ENCODE measurements around the gene RNF130. TPM values are rescaled to one million over a fixed set of nuclear protein-coding genes. Genes with fewer than 3 reads are reported as not detected.
A peak's percentile ranks its signal among the peaks of the same experiment; 100 is the strongest.

The RNF130 gene
- total RNA-seq, 1 donor from 2014 or later, result 183 TPM

GRCh38 chr5:180096616-180097015, 25.1 kb upstream of the RNF130 start:
- TF ChIP-seq CTCF (IDR thresholded peaks at IDR 0.05) (no peak), EZH2 (IDR thresholded peaks at IDR 0.05) (no peak), EZH2phosphoT487 (IDR thresholded peaks at IDR 0.05) (no peak)
- Histone ChIP-seq H3K79me2 (ENCODE audit: low read depth) (no peaks in the 10 kb centered on the region), H2AFZ (replicated peaks) (no peak overlapping the region), H3K36me3 (no peaks in the 10 kb centered on the region), H3K27ac (no peak overlapping the region), H4K20me1 (ENCODE audit: low read depth) (no peaks in the 10 kb centered on the region), H3K4me2 (no peak overlapping the region), H3K27me3 (no peaks in the 10 kb centered on the region), H3F3A (ENCODE audit: low read depth) (no peaks in the 10 kb centered on the region), H3K9ac (no peak overlapping the region), H3K4me1 (no peaks in the 10 kb centered on the region), H3K4me3 (no peak overlapping the region), H3K9me3 (ENCODE audit: low read depth) (no peaks in the 10 kb centered on the region)
- Mint-ChIP-seq H3K9me3 (peaks cover 2% of the 10 kb centered on the region), H3K36me3 (no peaks in the 10 kb centered on the region), H3K27me3 (ENCODE audit: insufficient read depth, low read depth) (peaks cover 7% of the 10 kb centered on the region), H3K4me1 (peaks cover 5% of the 10 kb centered on the region), H3K4me3 (no peak overlapping the region), H3K27ac (no peak overlapping the region)
- DNase-seq (ENCODE audit: low spot score), result no peak

- Histone ChIP-seq H4K20me1 (ENCODE audit: low read depth) (no peaks in the 10 kb centered on the region), H3F3A (ENCODE audit: low read depth) (peaks cover 8% of the 10 kb centered on the region), H3K9me3 (ENCODE audit: low read depth) (no peaks in the 10 kb centered on the region), H3K4me3 (no peak overlapping the region), H3K4me2 (no peak overlapping the region), H3K36me3 (no peaks in the 10 kb centered on the region), H3K9ac (no peak overlapping the region), H2AFZ (replicated peaks) (no peak overlapping the region), H3K79me2 (ENCODE audit: low read depth) (no peaks in the 10 kb centered on the region), H3K27ac (no peak overlapping the region), H3K27me3 (no peaks in the 10 kb centered on the region), H3K4me1 (no peaks in the 10 kb centered on the region)
- no peak overlapping the region for H3K4me3 Mint-ChIP-seq
- peak overlapping the region; percentile 72 for H3K27ac Mint-ChIP-seq
- peaks cover 11% of the 10 kb centered on the region for H3K4me1 Mint-ChIP-seq
- no peak for DNase-seq (ENCODE audit: low spot score)
- H3K36me3 Mint-ChIP-seq, result no peaks in the 10 kb centered on the region
- TF ChIP-seq EZH2 (IDR thresholded peaks at IDR 0.05), result no peak
- no peak for TF ChIP-seq CTCF (IDR thresholded peaks at IDR 0.05)
- no peak for TF ChIP-seq EZH2phosphoT487 (IDR thresholded peaks at IDR 0.05)
- peaks cover 2% of the 10 kb centered on the region for H3K9me3 Mint-ChIP-seq
- H3K27me3 Mint-ChIP-seq (ENCODE audit: insufficient read depth, low read depth), result peaks cover 7% of the 10 kb centered on the region
Measured at GRCh38 chr5:180095545-180095944, 24.0 kb upstream of the RNF130 start.

- no peaks in the 10 kb centered on the region for H3K4me1 ChIP-seq
- no peaks in the 10 kb centered on the region for H3K9me3 ChIP-seq (ENCODE audit: low read depth)
- H2AFZ ChIP-seq (replicated peaks), result no peak overlapping the region
- H3K4me1 Mint-ChIP-seq, result peaks cover 15% of the 10 kb centered on the region
- TF ChIP-seq EZH2 (IDR thresholded peaks at IDR 0.05), result no peak
- no peak for TF ChIP-seq CTCF (IDR thresholded peaks at IDR 0.05)
- no peak for TF ChIP-seq EZH2phosphoT487 (IDR thresholded peaks at IDR 0.05)
- H3K27ac ChIP-seq, result no peak overlapping the region
- no peaks in the 10 kb centered on the region for H3K79me2 ChIP-seq (ENCODE audit: low read depth)
- no peak overlapping the region for H3K27ac Mint-ChIP-seq
- H3K4me3 ChIP-seq, result no peak overlapping the region
- peaks cover 23% of the 10 kb centered on the region for H3F3A ChIP-seq (ENCODE audit: low read depth)
- H3K4me3 Mint-ChIP-seq, result no peak overlapping the region
- no peaks in the 10 kb centered on the region for H3K36me3 Mint-ChIP-seq
- H3K9ac ChIP-seq, result no peak overlapping the region
- H3K36me3 ChIP-seq, result no peaks in the 10 kb centered on the region
- no peaks in the 10 kb centered on the region for H3K27me3 ChIP-seq
- DNase-seq (ENCODE audit: low spot score), result no peak
- peaks cover 12% of the 10 kb centered on the region for H3K27me3 Mint-ChIP-seq (ENCODE audit: insufficient read depth, low read depth)
- H3K9me3 Mint-ChIP-seq, result peaks cover 2% of the 10 kb centered on the region
- H3K4me2 ChIP-seq, result no peak overlapping the region
- no peaks in the 10 kb centered on the region for H4K20me1 ChIP-seq (ENCODE audit: low read depth)
Measured at GRCh38 chr5:180093651-180094382, 22.3 kb upstream of the RNF130 start.
